OCI-M2 (cell line): Measurements from ENCODE around the gene CCDC85B.

Experiments
- DNase-seq: peaks from one replicate; lab custom pipeline; 2025; ENCODE audit not compliant: unreplicated experiment; lab: John Stamatoyannopoulos, UW

Gene CCDC85B

DNA sequence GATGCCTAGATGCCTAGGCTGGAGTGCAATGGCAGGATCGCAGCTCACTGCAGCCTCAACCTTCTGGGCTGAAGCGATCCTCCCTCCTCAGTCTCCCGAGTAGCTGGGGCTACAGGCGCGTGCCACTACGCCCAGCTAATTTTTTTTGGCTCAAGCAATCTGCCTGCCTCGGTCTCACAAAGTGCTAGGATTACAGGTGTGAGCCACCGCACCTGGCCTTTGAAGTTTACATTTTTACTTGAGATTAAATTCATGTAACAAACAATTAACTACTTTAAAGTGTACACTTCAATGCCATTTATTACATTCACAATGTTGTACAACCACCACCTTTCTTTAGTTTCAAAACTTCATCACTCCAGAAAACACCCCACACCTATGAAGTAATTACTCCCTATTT lies 13.2 kb downstream of the CCDC85B start:
- DNase-seq, result no peak

- no peak for DNase-seq
These were observed 16.1 kb downstream of the CCDC85B start for GRCh38 chr11:65906602-65907001.

DNA sequence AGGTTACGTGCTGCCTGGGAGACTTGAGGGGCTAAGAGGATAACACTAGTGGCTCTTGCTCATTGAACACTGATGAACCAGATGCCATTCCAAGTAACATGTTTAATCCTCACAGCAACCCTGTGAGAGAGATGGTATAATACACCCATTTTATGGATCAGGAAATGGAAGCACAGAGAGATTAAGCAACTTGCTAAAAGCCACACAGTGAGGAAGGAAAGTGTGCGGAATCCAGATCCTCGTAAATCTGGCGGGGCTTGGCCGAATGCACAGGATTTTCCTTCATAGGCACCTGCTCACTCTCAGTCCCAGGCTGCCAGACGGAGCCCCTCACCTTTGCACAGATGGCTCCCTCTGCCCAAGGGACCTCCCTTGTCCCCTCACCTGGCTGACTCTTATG lies 17.4 kb downstream of the CCDC85B start:
- DNase-seq, result no peak

DNA sequence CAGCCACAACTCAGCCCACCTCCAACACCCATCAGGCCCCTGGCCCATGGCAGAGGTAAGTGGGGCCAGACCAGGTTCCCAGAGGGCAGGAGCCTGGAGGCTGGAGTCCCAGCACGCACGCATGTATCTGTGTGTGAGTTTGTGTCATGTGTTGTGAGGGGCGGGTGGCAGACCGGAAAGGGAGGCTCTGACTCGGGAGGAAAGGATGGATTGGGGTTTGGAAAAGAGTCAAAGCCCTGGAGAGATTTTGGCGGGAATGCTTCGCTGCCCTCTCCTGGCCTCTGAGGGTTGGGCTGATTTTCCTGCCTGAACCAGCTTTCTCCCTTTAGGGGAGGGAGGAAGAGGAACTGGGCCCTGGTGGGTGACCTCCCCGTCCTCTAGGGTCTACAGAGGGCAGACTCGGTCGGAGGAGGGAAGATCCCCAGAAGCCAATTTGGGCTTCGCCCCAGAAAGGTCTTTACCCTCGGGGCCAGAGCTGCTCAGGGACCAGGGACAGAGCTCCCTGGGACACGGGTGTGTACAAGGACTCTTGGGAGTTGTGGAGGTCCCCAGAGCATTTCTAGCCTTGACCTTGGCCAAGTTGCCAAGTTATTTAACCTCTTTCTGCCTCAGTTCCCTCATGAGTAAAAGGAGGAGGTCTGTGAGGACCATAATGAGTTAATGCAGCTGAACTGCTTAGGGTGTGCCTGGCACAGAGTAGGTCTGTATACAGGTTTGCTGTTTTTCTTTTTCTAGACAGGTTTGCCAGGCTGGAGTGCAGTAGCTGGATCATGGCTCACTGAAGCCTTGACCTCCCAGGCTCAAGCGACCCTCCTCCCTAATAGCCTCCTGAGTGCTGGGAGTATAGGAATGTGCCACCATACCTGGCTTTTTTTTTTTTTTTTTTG lies 21.5 kb downstream of the CCDC85B start:
- no peak for DNase-seq

DNA sequence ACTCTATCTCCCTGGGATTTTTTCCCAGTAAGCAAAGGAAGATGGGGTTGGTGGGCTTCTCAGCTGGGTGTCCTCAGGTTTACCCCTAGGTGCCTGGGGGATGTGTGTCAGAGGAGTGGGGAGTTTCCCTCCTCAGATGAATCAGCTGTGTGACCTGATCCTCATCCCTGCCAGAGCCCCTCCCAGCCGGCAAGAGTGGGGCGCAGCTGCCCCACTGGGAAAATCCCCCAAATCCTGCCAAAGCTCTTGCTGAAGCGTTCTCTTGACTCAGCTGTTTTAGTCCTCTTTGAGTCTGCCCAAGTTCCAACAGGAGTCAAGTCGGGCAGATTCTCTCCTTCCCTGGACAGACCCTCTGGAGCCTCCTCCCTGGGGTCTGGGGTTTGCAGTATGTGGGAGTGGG lies 22.4 kb downstream of the CCDC85B start:
- no peak for DNase-seq

- no peak for DNase-seq
These were observed 24.8 kb downstream of the CCDC85B start for GRCh38 chr11:65915101-65915820.

DNA sequence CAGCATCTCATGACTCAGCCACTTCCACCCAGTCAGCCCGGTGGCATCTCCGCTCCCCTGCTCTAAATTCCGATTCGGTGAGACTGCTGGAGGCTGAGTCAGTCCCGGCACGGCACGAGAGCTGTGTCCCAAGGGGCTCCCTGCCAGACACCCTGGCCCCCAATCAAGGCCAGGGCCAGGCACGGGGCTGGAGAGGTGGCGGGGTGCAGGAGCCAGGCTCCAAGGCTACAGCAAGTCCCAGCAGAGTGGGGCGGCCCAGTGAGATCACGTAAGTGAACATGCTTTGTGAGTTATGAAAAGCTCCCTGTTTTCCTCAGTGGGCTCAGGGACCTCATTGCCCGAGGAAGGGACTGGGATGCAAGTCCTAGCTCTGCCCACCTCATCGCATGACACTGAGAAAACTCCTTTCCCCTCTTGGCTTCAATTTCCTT lies 25.4 kb downstream of the CCDC85B start:
- DNase-seq, result no peak

GRCh38 chr11:65916391-65916790 lies 25.9 kb downstream of the CCDC85B start:
- no peak for DNase-seq

GRCh38 chr11:65917077-65917433 lies 26.6 kb downstream of the CCDC85B start:
- DNase-seq, result no peak

- DNase-seq, result no peak
These were observed 27.1 kb downstream of the CCDC85B start for GRCh38 chr11:65917434-65918210.

GRCh38 chr11:65918211-65919140 lies 28.0 kb downstream of the CCDC85B start, which contains the start of gene C11orf68:
Gene C11orf68 (minus strand): TSS chr11:65919062. CDS start chr11:65919031, 31 bp downstream.
- DNase-seq, result no peak

GRCh38 chr11:65919141-65919572 lies 28.7 kb downstream of the CCDC85B start, which contains the start of gene DRAP1:
Gene DRAP1 (plus strand): TSS chr11:65919426. CDS start chr11:65919502, 76 bp downstream.
- DNase-seq, result peak; percentile 68

DNA sequence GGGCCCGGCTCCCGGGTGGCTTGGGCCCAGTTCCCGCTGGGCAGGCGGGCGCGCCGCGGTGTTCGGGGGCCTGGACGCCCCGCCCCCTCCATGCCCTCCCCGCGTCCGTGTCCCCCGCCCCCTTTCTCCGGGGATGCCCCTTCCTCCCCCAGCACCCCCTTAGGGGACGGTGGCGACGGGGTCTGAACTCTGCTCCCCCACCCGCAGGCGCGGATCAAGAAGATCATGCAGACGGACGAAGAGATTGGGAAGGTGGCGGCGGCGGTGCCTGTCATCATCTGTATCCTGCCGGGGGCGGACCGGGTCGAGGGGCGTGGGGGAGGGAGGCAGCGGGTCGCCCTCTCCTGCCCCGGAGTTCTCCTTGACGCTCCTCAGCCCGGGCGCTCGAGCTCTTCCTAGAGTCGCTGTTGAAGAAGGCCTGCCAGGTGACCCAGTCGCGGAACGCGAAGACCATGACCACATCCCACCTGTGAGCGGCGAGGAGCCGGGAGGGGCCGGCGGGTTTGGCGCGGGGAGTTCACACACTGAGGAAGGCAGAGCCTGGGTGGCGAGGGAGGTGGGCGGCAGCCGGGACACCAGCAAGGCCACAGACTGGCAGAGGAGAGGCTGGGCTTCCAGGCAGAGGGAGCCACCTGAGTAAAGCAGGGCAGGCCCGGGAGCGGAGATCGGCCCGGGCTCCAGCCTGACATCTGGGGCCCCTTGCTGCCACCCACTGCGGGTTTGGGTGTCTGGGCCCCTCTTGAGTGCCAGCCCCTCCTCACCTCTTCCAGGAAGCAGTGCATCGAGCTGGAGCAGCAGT lies 29.3 kb downstream of the CCDC85B start:
- no peak for DNase-seq

DNA sequence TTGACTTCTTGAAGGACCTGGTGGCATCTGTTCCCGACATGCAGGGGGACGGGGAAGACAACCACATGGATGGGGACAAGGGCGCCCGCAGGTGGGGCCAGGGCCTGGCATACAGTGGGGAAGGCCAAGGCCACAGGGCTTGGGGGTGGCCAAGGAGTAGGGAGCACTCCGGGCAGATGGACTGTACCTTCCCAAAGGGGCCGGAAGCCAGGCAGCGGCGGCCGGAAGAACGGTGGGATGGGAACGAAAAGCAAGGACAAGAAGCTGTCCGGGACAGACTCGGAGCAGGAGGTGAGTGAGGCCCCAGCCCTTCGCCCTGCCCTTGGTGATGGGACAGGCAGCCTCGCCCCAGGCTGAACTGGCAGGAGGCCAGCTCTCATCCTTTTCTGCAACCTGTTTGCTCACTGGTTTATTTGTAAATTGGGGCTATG lies 29.9 kb downstream of the CCDC85B start:
- DNase-seq, result no peak

- no peak for DNase-seq
These were observed 30.6 kb downstream of the CCDC85B start for GRCh38 chr11:65921033-65921555.

- DNase-seq, result no peak
These were observed 31.4 kb downstream of the CCDC85B start for GRCh38 chr11:65921876-65922275.

DNA sequence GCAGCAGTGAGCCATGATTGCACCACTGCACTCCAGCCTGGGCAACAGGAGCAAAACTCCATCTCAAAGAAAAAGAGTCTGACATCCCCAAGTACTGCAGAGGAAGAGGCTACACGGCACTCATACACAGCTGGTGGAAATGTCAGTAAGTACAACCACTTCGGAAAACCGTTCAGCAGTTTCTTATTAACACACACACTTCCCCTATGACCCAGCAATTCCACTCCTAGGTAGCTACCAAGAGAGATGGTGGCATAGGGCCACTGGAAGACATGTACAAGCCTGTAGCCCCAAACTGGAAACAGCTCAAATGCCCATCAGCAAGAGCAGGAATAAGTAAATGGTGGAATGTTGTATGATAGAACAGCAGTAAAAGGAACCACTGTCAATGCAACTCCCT lies 32.1 kb downstream of the CCDC85B start:
- DNase-seq, result no peak

DNA sequence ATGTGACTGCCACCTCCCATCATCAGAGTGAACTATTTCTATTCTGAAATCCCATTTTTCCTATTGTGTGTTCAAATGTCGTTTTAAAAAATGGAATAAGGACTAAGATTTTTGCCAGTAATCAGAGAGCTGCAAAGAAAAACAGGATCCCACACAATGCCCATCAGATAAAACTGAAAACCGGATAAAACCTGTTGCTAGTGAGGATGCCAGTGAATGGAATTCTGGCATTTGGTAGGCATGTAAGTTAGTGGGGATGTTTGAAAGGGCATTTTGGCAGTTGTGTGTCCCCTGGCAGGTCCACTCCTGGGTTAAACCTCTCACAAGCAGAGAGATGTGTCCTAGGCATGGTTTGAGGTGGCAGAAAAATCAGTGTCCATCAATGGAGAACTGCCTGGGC lies 34.9 kb downstream of the CCDC85B start:
- DNase-seq, result no peak

GRCh38 chr11:65927904-65928397 lies 37.5 kb downstream of the CCDC85B start:
- peak; percentile 33 for DNase-seq
